Measurements from ENCODE around the gene TTLL9.

The TTLL9 gene

DNA sequence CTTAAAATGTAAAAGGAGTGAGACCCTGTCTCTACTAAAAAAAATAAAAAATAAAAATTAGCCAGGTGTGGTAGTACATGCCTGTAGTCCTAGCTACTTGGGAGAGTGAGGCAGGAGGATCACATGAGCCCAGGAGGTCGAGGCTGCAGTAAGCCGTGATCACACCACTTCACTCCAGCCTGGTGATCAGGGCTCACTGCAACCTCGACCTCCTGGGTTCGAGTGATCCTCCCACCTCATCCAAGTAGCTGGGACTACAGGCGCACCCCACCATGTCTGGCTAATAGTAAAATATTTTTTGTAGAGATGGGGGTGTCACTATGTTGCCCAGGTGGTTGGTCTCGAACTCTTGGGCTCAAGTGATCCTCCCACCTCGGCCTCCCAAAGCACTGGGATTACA lies 17.0 kb upstream of the TTLL9 start:
- in situ Hi-C loops (cut with HindIII; ENCODE audit: low sequenced_read_pairs) = no loop called here

DNA sequence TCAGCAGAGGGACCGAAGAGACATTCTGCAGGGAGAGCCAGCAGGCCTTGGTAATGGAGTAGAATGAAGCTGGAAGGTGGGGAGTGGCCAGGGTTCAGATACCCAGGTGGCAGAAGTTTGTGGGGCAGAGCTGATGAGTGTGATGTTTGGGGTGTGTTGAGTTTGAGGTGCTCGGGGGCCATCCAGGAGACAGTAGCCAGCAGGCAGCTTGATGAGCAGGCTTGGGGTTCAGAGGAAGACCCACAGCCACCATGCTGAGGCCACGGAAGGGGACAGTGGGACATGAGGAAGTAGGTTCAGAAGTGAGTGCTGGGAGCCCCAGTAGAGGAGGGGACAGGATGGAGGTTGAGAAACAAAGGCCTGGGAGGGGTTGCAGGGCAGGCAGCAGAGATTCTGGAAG lies 13.9 kb upstream of the TTLL9 start:
- in situ Hi-C loops (cut with HindIII; ENCODE audit: low sequenced_read_pairs) = no loop called here

DNA sequence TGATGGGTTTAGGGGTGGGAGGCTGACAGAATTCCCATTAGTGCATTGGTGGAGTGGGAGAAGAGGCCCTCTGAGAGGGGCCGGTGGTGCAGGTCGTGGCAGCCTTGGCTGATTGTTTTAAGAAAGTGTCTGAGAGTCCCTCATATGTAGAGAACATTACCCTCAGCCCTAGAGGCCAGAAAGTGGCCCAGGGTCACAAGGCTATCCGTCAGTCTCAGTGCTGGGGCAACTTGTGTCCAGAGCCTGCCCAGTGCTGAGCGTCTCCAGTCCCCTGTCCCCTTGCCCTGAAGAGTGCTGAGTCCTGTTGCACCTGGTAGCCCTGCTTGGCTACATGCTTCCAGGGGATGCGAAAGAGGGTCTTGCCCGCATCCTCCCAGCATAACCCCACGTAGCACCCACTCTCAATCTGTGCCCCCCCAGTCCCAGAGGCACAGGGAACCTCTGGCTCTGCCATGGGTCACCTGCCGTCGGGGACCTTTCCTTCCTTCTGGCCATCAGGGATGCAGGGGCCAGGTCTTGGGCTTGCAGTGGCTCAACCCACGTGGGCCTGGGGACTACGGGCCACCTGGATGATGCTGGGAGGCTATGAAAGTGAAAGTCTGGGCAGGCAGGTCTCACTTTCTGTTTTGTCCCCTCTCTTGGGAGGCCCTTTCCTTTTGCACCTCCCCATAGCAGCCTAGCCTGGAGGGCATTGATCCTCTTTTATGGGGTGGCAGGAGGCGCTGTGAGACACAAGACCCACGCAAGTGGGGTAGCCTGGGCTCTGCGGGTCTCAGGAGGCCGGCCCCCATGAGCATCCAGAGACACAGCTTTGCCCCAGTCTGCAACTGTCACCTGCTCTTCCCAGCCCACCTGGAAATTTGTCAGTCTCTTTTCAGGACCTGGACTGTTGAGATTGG lies 12.3 kb upstream of the TTLL9 start:
- in situ Hi-C loops (cut with HindIII; ENCODE audit: low sequenced_read_pairs) = no loop called here

DNA sequence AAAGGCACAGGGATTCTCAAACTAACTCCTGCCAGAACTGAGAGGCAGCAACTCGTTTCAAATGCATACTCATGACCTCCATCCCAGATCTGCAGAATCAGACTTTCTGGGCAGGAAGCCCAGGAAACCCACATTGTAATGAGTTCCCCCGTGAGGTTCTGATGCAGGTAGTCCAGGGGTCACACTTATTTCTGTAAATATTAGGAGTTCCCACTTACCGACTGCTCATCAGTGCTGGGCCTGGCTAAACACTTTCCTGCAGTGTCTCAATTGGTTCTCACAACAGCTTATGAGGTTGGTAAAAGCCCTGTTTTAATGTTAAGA lies 11.7 kb upstream of the TTLL9 start:
- in situ Hi-C loops (cut with HindIII; ENCODE audit: low sequenced_read_pairs) = no loop called here

DNA sequence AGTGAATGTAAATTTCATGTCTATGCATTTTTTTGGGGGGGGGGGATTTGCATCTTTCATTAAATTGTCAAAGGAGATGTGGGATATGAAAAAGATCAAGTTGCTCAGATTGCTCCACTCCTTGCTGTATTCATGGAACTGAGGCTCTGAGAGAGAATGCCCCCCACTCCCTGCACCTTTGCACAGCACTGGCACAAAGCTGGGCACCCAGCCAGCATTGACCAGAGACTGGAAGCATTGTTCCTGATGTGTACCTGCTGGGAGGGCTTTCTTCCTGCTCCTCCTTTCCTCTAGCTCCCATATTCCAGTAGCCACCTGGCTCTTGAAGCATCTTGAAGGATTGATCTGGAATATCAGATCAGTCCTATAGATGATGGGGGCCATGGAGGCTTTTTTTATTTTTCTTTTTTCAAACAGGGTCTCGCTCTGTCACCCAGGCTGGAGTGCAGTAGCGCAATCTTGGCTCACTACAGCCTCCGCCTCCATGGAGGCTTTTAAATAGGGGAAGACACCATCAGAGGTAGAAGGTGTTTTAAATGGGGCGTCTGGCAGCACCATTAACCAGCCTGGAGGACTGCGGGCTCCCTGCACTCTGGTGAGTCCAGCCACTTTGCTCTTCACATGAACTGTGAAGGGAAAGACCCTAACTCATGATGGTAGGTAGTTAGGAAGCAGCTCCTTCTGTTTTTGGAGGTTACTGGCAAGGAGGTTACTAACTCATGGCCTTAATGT lies 11.0 kb upstream of the TTLL9 start:
- in situ Hi-C loops (cut with HindIII; ENCODE audit: low sequenced_read_pairs) = no loop called here

DNA sequence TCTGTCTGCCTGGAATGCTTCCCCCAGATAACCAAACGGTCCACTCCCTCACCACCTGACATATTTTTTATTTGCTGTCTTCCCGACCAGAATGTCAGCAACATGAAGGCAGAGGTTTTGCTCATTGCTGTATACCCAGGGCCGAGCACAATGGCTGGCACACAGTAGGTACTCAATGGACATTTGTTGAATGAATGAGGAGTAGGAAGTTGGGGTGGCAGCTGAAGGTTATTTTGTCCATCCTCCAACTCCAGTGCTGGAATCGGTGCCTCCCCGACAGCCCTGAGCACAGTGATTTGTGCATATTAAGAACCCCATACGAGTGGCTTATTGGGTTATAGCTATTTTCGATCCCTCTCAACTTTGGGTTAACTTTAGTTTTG lies 10.4 kb upstream of the TTLL9 start:
- in situ Hi-C loops (cut with HindIII; ENCODE audit: low sequenced_read_pairs) = no loop called here

DNA sequence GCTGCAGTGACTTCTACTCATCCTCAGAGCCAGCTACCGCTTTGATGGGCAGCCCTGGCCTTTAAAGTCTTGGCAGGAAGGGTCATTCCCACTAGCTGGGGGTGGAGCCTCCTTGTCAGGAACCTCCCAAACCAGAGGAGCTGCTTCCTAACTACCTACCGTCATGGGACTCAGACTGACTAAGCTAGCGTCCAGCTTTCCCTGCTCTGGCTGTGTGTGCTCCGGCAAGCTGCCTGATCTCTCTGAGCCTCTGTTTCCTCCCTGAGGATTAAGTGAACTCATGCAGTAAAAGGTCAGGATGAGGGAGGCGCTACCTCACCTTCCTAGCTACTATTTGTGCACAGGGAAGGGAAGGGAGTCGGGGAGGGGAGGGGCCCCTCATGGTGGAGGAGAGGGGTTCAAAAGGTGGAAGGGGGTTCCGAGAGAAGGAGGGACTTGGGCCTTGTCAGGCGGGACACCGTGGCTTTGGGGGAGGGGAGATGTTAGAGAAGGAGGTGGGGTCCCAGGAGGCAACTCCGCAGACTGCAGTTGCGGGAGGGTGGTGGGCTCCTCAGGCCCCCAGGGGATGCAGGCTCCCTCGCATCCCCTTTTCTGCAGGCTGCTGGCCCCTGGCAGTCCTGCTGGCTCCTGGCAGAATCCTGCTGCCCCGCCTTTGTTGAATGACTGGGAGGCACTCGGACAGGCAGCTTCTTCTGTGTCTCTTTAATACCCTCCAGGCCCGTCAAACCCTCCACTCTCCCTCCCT lies 9.9 kb upstream of the TTLL9 start:
- in situ Hi-C loops (cut with HindIII; ENCODE audit: low sequenced_read_pairs) = no loop called here

DNA sequence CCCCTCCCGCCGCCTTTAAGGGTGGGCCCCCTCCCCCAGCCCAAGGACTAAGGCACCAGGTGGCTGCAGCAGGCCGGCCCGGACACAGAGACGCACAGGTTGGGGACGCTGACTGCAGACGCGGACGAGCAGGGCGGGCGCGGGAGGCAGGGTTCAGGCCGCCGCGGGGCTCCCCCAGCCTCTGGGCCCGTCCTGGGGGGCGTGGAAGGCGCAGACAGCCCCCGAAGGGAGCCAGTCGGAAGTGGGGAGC lies 9.4 kb upstream of the TTLL9 start:
- in situ Hi-C loops (cut with HindIII; ENCODE audit: low sequenced_read_pairs) = no loop called here

DNA sequence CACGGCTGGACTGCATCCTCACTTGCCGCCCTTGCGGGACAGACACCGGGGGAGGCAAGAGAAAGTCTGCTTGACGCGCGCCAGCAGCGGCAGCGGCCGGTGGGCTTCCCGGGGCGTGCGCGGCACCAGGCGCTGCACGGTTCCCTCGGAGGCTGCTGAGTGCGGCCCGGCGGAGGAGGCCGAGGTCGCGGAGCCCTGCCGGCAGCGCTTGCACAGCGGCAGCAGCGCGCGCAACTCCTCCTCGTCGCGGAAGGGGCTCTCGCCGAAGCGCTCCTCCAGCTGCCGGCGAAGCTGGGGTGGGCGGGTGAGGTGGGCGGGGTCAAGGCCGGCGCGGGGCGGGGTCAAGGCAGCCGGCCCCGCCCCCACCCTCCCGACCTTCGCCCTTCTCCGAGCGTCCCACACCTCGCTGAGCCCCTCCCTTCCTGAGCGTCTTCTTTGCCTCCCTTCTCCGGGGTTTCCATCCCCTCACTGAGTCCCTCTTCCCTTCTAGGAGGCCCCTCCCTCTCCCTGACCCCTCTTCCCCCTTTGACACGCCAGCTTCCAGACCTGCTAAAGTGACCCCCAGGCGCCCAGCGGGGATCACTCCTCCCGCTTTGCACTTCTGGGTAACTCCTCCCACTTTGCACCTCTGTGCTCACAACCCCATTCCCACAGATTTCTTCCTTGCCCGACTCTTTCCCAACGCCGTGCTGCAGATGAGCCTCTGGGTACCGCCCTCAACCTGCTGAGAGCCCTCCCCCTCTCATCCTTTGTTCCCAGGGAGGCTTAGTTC lies 8.9 kb upstream of the TTLL9 start:
- in situ Hi-C loops (cut with HindIII; ENCODE audit: low sequenced_read_pairs) = no loop called here

DNA sequence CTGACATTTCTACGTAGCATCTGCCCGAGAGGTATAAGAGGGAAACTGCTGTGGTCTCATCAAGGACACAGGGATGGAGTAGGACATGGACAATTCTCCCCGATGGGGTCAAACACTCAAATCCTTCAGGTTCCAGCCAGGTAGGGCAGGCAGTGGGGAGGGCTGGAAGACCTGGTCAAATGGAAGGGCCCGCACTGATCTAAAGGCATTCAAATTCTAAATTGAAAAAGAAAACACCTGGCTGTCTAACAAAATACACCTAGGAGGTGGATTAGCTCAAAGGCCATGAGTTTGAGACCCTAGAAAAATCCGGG lies 8.3 kb upstream of the TTLL9 start:
- in situ Hi-C loops (cut with HindIII; ENCODE audit: low sequenced_read_pairs) = no loop called here

DNA sequence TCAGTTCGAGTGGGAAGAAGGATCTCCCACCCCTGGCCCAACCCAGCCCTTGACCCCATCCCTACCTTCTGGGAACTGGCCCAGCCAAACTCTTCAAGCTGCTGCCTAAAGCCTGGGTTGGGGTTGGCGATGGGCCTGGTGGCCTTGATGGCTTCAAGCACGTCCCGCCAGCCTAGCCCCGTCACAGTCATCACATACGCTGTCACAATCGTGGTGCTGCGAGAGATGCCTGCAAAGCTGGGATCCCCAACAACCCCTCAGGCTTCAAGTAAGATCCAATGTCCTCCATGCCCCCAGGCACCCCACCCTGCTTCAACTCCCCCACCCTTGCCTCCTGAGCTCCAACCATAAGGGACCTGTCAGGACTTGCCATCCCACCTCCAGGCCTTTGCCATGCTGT lies 7.9 kb upstream of the TTLL9 start:
- in situ Hi-C loops (cut with HindIII; ENCODE audit: low sequenced_read_pairs) = no loop called here

DNA sequence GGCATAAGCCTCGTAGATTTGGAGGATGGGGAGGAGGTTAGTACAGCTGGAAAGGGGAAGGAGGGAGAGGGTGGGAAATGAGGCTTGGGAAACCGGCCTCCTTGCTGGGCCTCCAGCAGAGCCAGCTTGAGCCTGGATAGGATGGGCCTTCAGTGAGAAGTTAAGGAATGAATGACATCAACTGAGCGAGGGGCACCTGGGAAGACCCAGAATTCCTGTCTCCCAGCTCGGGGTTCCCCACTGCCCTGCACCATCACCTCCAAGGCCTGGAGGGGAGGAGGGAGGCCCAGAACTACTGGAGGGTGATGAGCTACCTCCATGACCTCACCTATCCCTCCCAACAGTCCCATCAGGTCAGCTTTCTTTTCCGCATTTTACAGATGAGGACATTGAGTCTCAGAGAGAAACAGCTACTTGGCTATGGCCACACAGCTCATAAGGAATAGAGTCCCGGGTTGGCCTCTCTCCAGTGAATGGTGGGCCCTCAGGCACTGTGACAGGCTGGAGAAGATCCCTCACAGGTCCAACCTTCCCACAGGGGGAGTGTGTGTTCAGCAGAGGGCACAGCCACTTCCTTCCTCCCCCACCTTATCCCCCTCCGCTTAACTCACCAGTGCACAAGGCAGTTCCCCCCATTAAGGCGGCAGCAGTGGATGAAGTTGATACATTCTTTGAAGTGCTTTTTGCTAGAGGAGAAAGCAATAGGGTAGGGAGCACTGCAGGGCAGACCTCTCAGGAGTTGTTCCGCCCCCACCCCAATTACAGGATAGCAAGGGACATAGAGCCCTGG lies 6.9 kb upstream of the TTLL9 start:
- in situ Hi-C loops (cut with HindIII; ENCODE audit: low sequenced_read_pairs) = no loop called here

DNA sequence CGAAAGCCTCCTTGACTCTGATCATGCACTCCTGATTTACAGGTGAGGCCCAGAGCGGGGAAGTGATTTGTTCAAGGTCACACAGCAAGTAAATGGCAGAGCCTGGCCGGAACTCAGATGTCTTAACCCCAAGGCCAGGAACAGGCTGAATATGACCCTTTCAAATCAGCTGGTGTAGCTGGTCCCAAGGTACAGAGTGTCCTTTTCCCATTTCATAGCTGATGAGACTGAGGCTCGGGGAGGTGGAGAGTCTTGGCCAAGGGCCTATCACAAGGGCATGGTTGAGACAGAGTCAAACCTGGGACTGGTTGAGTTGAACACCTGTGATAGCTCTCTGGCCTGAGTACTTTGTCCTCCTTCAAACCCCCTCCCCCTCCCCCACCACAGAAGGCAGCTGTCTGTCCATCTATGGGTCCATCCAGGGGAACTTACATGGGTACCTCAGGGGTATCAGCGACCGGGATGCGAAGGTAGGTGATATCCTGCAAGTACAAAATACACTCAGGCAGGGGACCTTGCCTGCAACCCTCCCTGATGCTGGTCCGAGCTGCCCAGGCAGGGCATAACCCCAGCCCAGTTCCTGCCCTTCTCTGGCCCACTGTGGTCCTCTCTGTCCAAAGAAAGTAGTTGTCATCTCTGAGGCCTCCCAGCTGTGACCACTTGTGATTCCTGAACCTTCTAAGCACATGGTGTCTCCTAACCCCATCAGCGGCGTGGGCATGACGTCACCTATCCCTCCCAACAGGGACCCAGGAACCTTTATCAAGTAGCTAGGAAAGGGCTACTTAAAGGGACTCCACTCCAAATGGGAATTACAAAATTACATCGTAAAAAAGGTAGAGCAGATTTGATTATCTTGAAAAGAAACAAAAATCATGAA lies 5.7 kb upstream of the TTLL9 start:
- in situ Hi-C loops (cut with HindIII; ENCODE audit: low sequenced_read_pairs) = no loop called here

DNA sequence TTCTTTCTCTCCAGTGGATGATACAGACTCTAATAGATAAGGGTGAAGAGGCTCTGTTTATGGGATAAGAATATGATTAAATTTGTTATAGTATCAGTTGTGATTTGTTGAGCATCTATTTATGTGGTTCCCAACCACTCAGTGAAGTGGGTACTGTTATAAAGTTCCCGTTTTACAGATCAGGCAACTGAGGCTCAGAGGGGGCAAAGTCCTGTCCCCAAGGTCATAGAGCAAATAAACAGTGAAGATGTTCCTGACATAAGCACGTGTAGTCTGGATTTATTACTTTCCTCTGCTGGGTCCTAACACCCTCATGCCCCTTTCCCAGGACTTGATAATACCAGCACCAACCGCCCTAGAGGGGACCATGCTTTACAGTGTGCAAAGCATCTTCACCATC lies 4.2 kb upstream of the TTLL9 start:
- in situ Hi-C loops (cut with HindIII; ENCODE audit: low sequenced_read_pairs) = no loop called here

DNA sequence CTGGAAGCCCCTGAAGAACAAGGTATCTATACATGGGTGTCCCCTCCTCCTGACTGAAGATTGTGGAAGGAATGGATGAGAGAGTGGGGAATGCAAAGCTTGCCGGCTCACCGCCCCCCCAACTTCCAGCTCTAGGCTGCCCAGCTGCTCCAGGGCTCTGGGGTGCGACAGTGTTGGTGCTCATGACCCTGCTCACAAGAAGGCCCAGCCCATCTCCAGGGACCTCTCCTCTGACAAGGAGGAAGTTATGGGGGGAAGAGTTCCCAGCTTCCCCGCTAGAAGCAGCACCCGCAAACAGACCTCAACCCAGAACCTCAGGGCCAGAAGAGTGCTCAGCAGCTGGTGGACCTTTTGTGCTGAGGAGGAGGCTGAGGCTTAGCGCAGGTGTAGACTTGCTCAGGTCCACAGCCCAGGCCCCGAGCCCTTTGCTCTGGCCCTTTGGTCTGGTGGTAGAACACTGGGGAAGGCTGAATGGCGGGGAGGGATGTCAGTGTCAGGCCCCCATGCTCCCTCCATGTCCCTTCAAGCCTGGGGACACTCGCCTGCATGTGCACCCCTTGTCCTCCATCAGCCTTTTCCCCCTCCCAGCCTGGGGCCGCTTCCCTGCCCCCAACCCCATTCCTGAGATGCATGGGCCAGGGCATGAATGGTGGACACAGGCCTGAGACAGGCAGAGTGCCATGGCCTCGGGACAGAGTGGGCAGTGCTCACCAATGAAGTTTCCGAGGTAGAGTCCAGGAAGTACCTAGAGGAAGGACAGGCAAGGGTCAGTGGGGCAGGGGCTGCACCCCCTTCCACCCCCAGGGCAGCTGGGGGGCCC lies 1.4 kb upstream of the TTLL9 start:
- in situ Hi-C loops (cut with HindIII; ENCODE audit: low sequenced_read_pairs) = no loop called here

DNA sequence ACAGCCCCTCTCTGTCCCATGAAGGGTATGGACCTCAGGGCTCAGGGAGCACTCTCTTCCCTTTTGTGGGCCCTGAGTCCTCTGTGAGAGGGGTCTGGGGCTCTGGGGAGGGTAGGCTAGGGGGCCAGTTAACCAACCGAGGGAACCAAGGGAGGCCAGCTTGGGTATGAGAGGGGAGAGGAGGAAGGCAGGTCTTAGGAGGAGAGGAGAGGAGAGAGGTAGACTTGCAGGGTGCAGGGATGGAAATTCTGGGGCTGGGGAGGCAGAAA lies 827 bp upstream of the TTLL9 start:
- in situ Hi-C loops (cut with HindIII; ENCODE audit: low sequenced_read_pairs) = no loop called here

DNA sequence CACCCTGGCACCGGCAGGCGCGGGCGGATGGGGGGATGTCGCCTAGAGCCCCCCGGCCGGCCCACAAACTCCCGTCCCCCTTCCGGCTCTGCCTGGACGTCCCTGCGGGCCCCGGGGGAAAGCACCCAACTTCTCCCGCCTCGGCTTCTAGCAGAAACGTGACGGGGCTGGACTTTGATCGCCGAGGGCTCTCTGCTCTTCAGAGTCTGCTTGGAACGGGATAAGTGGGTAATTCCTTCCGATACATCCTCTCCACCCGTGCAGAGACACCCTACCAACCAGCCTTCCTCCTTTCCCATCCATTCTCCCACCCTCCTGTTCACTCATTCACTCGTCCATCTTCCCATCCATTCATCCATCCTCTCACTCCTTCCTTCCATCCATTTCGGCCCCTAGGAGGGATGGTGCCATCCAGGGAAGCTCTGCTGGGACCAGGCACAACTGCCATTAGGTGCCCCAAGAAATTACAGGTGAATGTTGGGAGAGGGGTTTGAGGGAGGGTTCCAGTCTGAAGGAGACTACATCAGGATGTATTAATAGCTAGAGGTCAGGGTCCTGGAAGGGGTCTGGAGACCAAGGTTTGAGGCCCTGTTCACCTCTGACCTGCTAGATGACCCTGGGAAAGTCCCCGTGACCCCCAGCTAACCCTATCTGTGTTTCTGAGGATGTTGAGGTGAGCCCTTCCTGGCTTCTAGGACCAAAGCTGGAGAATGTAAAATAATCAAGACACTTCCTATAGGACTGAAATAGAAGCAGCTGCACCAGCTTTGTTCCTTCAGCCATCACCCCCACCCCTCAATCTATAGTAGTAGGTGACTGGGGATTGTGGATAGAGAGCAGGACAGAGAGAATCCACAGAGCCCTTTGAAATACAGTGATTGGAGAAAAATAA lies 538 bp downstream of the TTLL9 start:
- in situ Hi-C loops (cut with HindIII; ENCODE audit: low sequenced_read_pairs) = no loop called here

DNA sequence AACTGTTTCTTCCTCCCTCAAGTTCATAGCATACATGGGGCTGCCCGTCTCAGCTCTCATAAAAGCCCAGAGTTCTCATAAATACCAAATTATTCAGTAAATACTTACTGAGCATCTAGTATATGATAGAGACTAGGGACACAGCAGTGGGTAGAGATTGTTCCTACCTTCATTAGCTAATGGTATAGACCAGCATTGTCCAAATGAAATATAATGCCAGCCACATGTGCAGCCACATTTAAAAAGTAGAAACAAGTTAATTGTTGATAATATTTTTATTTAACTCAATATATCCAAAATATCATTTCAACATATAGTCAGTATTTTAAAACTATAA lies 1.2 kb downstream of the TTLL9 start:
- in situ Hi-C loops (cut with HindIII; ENCODE audit: low sequenced_read_pairs) = no loop called here

All from DLD1 (cell line).